AG04450 (cell line): ENCODE measurements around the gene ST6GAL2. TPM values are rescaled to one million over a fixed set of nuclear protein-coding genes. Genes with fewer than 3 reads are reported as not detected.

Experiments used
- CTCF ChIA-PET: fragments of 300-600, 350-600 bp; formaldehyde crosslinking; extraction: SDS; loops from one replicate; lab custom pipeline; 2022; ENCODE audit warnings: antibody characterized with exemption, inconsistent platforms; lab: Charles Lee
- POLR2A ChIA-PET: fragments of 350-600 bp; formaldehyde crosslinking; extraction: SDS; loops from one replicate; lab custom pipeline; 2021; ENCODE audit warnings: antibody characterized with exemption, inconsistent platforms; lab: Yijun Ruan, JAX
- DNase-seq: peaks from one replicate; pipeline ENCODE4 v3.0.0-alpha.2; 2011; ENCODE audit warnings: low read depth, low spot score
- H3K27ac ChIP-seq: one replicate; pipeline ENCODE4 v1.5.1; 2012; ENCODE audit warnings: low read depth, low read length, control low read depth
- H3K27me3 ChIP-seq: one replicate; pipeline ENCODE4 v1.6.0; 2012; ENCODE audit warnings: low read length; ENCODE audit not compliant: control insufficient read depth, insufficient read depth
- H3K4me3 ChIP-seq: 2 replicates; pipeline ENCODE4 v1.5.1; 2011; ENCODE audit warnings: mild to moderate bottlenecking, low read depth, low read length, control low read depth
- H3K9me3 ChIP-seq: 2 replicates; pipeline ENCODE4 v1.5.1; 2012; ENCODE audit warnings: low read length; ENCODE audit not compliant: control insufficient read depth, insufficient read depth
- polyA plus RNA-seq: library from polyadenylated mRNA; depleted of rRNA; stranded (reverse); fragments of >200 nt; gene quantifications from 2 replicates; pipeline ENCODE4 v1.2.3, GENCODE V29; 2011
- TF ChIP-seq, protein P1 (sequence below): IDR thresholded peaks from 2 replicates; pipeline ENCODE4 v1.5.1; 2011; ENCODE audit warnings: low read depth, low read length, control low read depth, inconsistent platforms

The ST6GAL2 gene
- polyA plus RNA-seq, 1 experiment, result 0.06 TPM

DNA sequence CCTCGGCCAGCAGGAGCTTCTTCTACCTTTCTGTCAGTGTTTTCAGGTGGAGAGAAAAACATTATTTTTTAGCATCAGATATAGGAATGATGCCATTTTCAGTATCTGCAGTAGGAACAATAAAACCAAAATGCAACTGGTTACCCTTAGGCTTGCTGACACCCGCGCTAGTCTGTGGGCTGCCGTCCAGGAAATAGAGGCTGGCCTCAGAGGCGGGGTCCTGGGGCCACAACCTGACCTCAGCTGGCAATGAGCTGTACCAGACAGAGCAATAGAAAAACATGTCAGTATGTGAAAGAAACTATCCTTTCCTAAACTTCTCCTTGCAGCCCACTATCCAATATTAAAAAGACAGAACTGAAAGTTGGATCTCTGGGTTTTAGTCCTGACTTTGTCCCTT, 4.6 kb upstream of the ST6GAL2 start:
- Histone ChIP-seq H3K9me3 (peaks cover 11% of the 10 kb centered on the region), H3K27me3 (peaks cover 16% of the 10 kb centered on the region), H3K27ac (no peak overlapping the region), H3K4me3 (no peak overlapping the region)
- ChIA-PET POLR2A (no interaction called here), CTCF (no interaction called here)
- no peak for DNase-seq
- TF ChIP-seq, protein P1, sequence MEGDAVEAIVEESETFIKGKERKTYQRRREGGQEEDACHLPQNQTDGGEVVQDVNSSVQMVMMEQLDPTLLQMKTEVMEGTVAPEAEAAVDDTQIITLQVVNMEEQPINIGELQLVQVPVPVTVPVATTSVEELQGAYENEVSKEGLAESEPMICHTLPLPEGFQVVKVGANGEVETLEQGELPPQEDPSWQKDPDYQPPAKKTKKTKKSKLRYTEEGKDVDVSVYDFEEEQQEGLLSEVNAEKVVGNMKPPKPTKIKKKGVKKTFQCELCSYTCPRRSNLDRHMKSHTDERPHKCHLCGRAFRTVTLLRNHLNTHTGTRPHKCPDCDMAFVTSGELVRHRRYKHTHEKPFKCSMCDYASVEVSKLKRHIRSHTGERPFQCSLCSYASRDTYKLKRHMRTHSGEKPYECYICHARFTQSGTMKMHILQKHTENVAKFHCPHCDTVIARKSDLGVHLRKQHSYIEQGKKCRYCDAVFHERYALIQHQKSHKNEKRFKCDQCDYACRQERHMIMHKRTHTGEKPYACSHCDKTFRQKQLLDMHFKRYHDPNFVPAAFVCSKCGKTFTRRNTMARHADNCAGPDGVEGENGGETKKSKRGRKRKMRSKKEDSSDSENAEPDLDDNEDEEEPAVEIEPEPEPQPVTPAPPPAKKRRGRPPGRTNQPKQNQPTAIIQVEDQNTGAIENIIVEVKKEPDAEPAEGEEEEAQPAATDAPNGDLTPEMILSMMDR, result no peak

DNA sequence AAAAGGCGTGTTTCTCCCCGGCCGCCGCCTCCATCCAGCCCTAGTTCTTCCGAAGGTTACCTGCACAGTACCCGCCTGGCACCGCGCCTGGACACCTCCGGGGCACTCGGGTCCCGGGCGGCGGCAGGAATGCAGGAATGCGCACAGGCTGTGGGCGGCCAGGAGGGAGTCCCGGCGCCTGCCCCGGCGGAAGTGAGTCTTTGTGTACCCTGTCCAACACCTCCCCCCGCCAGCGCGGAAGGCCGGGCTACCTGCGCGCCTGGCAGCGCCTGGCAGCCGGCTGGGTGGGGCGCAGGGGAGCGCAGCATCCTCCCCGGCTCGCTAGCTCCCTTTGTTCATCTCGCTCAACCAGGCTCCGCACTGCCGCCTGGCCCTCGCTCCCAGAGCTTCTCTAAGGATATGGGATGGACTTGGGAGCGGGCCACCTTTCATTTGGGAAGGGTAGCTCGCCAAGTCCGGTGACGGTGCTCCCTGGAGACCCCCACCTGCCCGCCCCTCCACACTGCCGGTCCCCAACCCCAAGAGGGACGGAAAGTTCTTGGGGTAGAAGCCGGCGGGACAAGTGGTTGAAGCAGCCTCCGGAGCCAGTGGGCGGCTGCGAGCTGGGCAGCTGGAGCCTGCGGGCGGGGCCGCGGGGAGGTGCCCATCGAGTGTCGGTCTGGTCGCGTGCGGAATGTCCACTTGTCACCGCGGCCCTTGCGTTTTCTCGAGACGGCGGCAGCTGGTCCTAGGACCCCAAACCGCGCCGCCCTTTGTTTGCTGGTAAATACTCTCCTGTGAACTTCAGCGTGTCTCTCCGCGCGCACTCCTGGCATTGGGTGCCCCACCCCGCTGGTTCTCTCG, 1.2 kb upstream of the ST6GAL2 start:
- no peak for DNase-seq
- POLR2A ChIA-PET, result no interaction called here

GRCh38 chr2:106885329-106885728, 638 bp downstream of the ST6GAL2 start:
- Histone ChIP-seq H3K27me3 (peaks cover 25% of the 10 kb centered on the region), H3K27ac (no peak overlapping the region), H3K4me3 (no peak overlapping the region), H3K9me3 (peaks cover 4% of the 10 kb centered on the region; the same call in 1 of the 2 replicates)
- POLR2A ChIA-PET, result no interaction called here
- CTCF ChIA-PET, result no interaction called here
- TF ChIP-seq, protein P1, result no peak
- no peak for DNase-seq

More for the DNA sequence above, 1.2 kb upstream of the ST6GAL2 start:
- Histone ChIP-seq H3K27ac (no peak overlapping the region), H3K4me3 (peak overlapping the region; percentile 44), H3K9me3 (peaks cover 4% of the 10 kb centered on the region; the same call in 1 of the 2 replicates), H3K27me3 (peaks cover 29% of the 10 kb centered on the region)
- TF ChIP-seq, protein P1, result no peak
- CTCF ChIA-PET, result no interaction called here

DNA sequence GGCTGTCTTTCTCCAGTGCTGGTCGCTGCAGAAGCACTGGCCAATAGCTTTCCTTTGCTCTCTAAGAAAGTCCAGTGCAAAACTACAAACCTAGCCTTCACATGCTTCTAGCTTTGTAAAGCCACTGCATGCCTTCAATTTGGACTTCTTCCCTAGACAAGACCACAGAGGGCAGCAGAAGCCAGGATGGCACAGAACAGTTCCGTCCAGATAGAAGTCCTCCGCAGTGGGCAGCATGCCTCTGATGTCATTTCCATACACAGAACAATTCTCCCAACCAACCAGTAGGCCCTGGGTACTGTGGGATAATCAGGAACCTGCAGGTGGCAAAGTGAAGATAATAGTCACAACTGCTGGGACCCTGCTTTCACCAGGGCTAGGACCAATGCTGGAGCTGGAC, 3.3 kb downstream of the ST6GAL2 start:
- Histone ChIP-seq H3K4me3 (no peak overlapping the region), H3K9me3 (peaks cover 4% of the 10 kb centered on the region; the same call in 1 of the 2 replicates), H3K27ac (no peak overlapping the region), H3K27me3 (peaks cover 23% of the 10 kb centered on the region)
- ChIA-PET POLR2A (no interaction called here), CTCF (no interaction called here)
- no peak for DNase-seq
- TF ChIP-seq, protein P1, result no peak

GRCh38 chr2:106878206-106878605, 7.8 kb downstream of the ST6GAL2 start:
- ChIA-PET CTCF (no interaction called here), POLR2A (no interaction called here)
- no peak overlapping the region for H3K4me3 ChIP-seq
- H3K27ac ChIP-seq, result no peak overlapping the region
- TF ChIP-seq, protein P1, result no peak
- no peaks in the 10 kb centered on the region for H3K9me3 ChIP-seq
- DNase-seq, result no peak
- peaks cover 5% of the 10 kb centered on the region for H3K27me3 ChIP-seq
